NCI-H510A treated with DMSO at 0.1 percent for 48 hours (cell line): ENCODE measurements around the gene CCDC122.

Experiments
- DNase-seq: peaks from one replicate; lab custom pipeline; 2025; lab: John Stamatoyannopoulos, UW

CCDC122 gene

DNA sequence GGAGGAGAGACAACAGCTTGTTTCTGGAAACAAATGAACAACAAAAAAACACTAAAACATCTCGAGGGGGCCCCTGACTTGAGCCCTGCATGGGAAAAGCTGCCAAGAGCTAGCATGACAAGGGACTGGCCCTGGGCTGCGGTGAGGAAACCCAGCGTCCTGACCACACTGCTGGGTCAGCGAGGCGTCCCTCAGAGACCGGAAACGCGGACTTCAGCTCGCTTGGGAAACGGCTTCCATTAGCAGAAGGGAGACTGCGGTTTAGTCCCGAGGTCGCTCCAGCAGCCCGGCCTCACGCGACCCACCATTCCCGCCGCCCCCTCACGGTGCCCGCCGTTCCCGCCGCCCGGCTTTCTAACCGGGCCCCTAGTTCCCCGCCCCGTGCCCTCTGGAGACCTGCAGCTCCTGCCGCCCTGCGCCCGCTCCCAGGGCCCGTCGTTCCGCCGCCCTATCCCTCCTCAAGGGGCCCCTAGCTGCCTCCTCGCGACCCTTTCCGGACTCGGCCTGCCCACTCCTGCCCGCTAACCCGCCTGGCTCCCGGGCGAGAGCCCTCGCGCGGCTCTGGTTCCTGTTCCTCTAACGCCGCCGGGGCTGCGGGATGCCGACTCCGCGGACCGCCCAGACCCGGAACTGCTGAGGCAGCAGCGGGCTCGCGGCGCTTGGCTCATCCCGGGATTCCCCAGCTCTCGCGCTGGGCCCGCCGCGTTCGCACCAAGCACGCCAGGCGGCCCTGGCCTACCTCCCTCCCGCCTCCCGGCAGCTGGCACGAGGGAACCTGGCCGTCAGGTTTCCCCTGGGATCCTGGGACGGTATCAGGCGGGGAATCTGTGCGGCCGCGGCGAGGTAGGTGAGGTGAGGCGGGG is at the start of gene CCDC122:
CCDC122 (minus strand) TSS at position 849 of the 863 bp plus-strand sequence. CDS start 10,364 bp downstream, outside the sequence.
- no peak for DNase-seq

- no peak for DNase-seq
Measured at GRCh38 chr13:43924549-43925245, 45.2 kb upstream of the CCDC122 start.

GRCh38 chr13:43920965-43921674 is 41.6 kb upstream of the CCDC122 start:
- DNase-seq = no peak

DNA sequence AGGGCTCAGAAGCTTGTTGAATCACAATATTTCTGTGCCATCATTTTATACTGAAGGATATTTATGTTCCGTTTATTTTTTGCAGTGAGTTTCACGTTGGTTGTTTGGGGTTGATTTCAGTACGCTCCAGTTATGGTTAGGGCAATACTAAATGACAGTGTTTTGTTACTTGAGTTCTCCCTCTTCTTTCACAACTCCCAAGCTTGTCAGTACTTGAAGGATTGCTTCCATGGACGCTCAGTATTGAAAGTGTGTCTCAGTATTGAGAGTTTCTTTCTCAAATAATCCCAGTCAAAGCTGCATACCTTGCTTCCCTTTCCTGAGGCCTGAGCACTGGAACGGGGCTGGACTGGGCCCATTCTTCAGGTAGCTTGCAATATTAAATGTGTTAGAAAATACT is 39.1 kb upstream of the CCDC122 start:
- no peak for DNase-seq

- no peak for DNase-seq
Measured at GRCh38 chr13:43916828-43917227, 37.3 kb upstream of the CCDC122 start.

DNA sequence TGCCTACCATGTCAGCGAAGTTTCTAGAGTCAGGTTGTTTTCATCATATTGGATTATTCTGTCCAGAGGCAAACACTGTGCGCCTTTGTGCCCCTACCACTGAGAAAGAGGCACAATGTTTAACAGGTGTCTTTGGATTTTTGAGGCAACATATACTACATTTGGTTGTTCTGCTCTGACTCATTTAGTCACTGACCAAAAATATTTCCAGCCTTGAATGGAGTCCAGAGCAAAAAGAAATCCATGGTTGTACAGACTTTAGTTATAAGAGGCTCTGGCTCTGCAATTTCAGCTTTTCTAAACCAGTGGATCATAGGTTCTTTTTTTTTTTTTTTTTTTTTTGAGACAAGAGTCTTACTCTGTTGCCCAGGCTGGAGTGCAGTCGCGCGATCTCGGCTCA is 35.9 kb upstream of the CCDC122 start:
- no peak for DNase-seq

DNA sequence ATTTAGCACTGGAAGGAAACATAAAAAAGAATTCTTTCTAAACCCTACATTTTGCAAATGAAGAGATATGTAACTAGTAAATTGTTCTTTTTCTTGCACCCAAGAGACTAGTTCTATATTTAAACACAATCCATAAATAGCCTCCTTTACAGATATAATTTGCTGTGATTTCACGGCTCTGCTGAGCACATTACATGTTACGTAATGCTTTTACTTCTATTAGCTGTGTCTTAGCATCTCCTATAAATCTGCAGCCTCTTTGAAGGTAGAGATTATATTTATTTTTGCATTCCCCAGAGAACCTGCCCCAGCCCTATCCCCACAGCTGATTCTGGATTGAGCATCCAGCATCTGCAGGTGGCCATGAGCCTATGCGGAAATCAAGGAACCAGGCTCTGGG is 32.3 kb upstream of the CCDC122 start:
- no peak for DNase-seq

DNA sequence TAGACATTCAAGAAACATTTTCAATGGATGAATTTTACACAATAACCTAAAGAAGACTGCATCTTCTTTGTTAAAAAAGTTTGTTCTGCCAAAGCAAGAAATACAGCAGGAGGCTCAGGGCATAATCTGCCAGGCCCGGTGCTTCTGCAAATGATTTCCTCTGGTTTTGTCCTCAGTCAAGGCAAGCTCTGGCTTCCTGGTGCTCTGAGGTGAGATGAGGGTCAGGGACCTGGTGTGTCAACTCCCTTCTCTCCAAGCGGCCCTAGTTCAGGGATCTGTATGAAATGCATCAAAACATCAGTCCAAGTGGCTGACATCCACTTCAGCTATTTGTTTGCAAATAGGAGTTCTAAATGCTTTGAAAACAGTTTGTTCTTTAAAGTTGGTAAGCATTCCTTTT is 31.7 kb upstream of the CCDC122 start:
- no peak for DNase-seq

GRCh38 chr13:43910856-43911255 is 31.3 kb upstream of the CCDC122 start:
- no peak for DNase-seq

DNA sequence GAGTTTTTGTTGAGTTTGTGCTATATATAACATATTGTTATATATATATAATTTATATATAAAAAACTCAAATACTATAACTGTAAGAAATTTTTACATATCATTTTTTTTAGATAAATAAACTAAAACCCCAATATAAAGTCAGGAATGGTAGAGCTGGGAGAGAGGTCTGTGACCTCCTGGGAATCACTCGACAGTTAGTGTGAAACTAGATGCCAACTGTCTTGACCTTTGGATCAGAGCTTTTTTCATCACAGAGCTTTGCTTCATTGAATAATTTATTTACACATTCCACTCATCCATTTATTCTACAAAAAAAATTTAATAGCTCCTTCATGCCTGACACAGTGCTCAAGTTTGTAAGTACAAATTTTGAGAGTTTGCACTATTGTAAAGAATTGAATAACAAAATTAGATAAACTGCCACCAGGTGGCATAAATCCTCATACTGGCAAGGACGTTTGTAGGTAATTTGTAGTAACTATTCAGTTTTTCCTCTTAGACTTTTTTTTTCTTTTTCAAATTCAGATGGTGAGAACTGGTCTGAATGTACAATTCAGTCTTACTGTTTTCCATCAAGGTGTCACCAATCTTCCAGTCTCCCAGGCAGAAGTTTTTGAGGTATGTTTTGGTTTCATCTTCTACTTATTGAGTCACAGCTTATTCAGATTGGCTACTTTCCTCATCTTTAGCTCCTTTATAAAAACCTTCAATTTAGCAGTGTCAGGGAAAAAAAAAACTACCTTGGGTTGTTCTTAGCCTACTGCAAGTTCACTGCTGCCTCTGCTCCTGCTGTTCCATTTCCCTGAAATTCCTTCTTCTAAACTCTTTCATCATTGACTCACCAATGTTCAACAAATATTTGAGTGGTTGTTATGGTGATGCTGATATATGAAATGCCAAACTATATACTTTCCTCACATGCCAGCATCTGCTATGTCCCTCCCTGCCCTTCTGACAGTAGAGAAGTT is 28.9 kb upstream of the CCDC122 start:
- no peak for DNase-seq

GRCh38 chr13:43905435-43906031 is 26.0 kb upstream of the CCDC122 start:
- peak; percentile 9 for DNase-seq

GRCh38 chr13:43895940-43896339 is 16.4 kb upstream of the CCDC122 start:
- DNase-seq = no peak

DNA sequence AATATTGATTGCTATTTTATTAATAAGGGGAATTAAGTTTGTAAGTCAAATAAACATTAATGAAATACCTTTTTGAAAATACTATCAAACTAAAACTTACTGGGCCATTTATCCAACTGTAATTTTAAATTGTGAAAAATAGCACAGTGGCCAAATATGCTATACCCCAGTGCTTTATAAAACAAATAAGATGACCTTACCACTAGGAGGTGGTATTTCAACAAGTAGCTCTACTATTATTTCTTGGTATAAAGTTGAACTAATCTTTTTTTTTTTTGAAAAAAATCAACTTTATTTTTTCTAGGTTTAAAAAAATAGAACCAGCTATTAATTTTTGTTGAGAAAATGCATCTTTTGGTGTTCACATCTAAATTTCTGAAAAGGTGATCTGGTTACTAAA is 14.9 kb upstream of the CCDC122 start:
- DNase-seq = no peak

GRCh38 chr13:43884222-43884621 is 4.7 kb upstream of the CCDC122 start:
- no peak for DNase-seq

- no peak for DNase-seq
Measured at GRCh38 chr13:43883631-43884030, 4.1 kb upstream of the CCDC122 start.

- no peak for DNase-seq
Measured at GRCh38 chr13:43881580-43881979, 2.0 kb upstream of the CCDC122 start.

- DNase-seq = no peak
Measured at GRCh38 chr13:43880926-43881325, 1.4 kb upstream of the CCDC122 start.

GRCh38 chr13:43880214-43880855 is 795 bp upstream of the CCDC122 start:
- DNase-seq = no peak

GRCh38 chr13:43879755-43880181 is 228 bp upstream of the CCDC122 start, which contains the start of gene LACC1:
Gene LACC1, plus strand, starts transcription at chr13:43879904. Its CDS starts 1,082 bp downstream, at chr13:43880986.
- no peak for DNase-seq

DNA sequence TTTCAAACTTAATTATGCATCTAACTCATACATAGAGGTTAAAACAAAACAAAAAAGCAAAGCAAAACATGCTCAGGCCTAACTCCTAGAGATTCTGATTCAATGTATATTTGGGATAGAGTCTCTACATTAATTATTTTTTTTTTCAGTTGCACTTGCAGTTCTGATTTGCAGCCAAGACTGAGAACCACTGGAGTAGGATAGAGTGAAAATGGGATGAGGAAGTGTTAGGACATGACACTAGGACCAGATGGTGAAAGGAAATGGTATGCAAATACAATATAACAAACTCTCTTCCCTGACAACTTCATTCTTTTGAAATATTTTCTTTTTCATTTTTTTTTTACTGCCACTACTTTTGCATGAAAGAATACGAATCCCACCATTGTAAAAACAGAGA is 1.8 kb downstream of the CCDC122 start:
- DNase-seq = no peak
